Endothelial cell of umbilical vein (primary cell): Measurements from ENCODE around the gene MICALL2. TPM values are rescaled to one million over a fixed set of nuclear protein-coding genes. Genes with fewer than 3 reads are reported as not detected.

Experiments used
- BruUV-seq: library from RNA; stranded (reverse); fragments of 400-500 nt; replicated peaks from 2 replicates; lab custom pipeline; 2021; lab: Mats Ljungman, UMichigan
- CTCF ChIA-PET: fragments of 300-600, 350-600 bp; sonication (Branson Sonifier 250); formaldehyde crosslinking; loops from one replicate; lab custom pipeline; 2021; ENCODE audit warnings: antibody characterized with exemption, inconsistent platforms; lab: Charles Lee
- POLR2A ChIA-PET: fragments of 300-600, 350-600 bp; sonication (Branson Sonifier 250); formaldehyde crosslinking; loops from one replicate; lab custom pipeline; 2021; ENCODE audit warnings: antibody characterized with exemption, inconsistent platforms; lab: Charles Lee
- DNase-seq: peaks from one replicate; pipeline ENCODE4 v3.0.0-alpha.2; 2011; ENCODE audit warnings: low read depth, low spot score
- FAIRE-seq: peaks from 2 replicates; lab custom pipeline; 2011; peaks lifted over from hg19 to GRCh38; lab: Jason Lieb, UNC
- H2AFZ ChIP-seq: 2 replicates; pipeline ENCODE4 v1.6.0; 2012; ENCODE audit warnings: low read depth, low read length, control low read depth, inconsistent platforms
- H3K27ac ChIP-seq: 2 replicates; pipeline ENCODE4 v1.5.1; 2011; ENCODE audit warnings: low read depth, mild to moderate bottlenecking, control low read depth, low read length, moderate library complexity; ENCODE audit not compliant: insufficient read depth
- H3K27me3 ChIP-seq, 2 experiments: 2 replicates each; pipeline versions ENCODE4 v1.6.0 to v1.6.1; 2011; ENCODE audit warnings: low read length in 2 of 2, mixed read lengths in 1 of 2; ENCODE audit not compliant: control insufficient read depth in 2 of 2, insufficient read depth in 2 of 2
- H3K36me3 ChIP-seq, 2 experiments: 2 replicates in 1 of 2; 3 replicates in 1 of 2; pipeline ENCODE4 v1.5.1; 2011; ENCODE audit warnings: low read length in 2 of 2, mild to moderate bottlenecking in 1 of 2, moderate library complexity in 1 of 2; ENCODE audit not compliant: control insufficient read depth in 2 of 2, insufficient read depth in 2 of 2; ENCODE audit errors: extremely low read depth in 1 of 2
- H3K4me1 ChIP-seq: 3 replicates; pipeline ENCODE4 v1.5.1; 2011; ENCODE audit warnings: mild to moderate bottlenecking, low read length; ENCODE audit not compliant: control insufficient read depth, insufficient read depth; ENCODE audit errors: extremely low read depth
- H3K4me2 ChIP-seq: 2 replicates; pipeline ENCODE4 v1.6.1; 2011; ENCODE audit warnings: low read length, control low read depth, mixed read lengths; ENCODE audit not compliant: insufficient read depth
- H3K4me3 ChIP-seq, 3 experiments: fragments of 200-600 bp in 1 of 3; sonication (generic), shearing (Covaris generic) in 1 of 3; replicated peaks in 1 of 3; 2 replicates each; pipeline ENCODE4 v1.5.1; 2011 to 2016; ENCODE audit warnings: control low read depth in 3 of 3, low read length in 3 of 3, mild to moderate bottlenecking in 2 of 3, inconsistent platforms in 1 of 3, low read depth in 1 of 3, moderate library complexity in 1 of 3; ENCODE audit not compliant: insufficient read depth in 1 of 3
- H3K79me2 ChIP-seq: 2 replicates; pipeline ENCODE4 v1.6.0; 2012; ENCODE audit warnings: low read length, inconsistent platforms; ENCODE audit not compliant: control insufficient read depth, insufficient read depth
- H3K9ac ChIP-seq: replicated peaks from 2 replicates; pipeline ENCODE3; 2011; ENCODE audit warnings: low read length, control low read depth; ENCODE audit not compliant: insufficient read depth; ENCODE audit errors: extremely low read depth
- H3K9me1 ChIP-seq: replicated peaks from 3 replicates; pipeline ENCODE4 v1.6.0; 2011; ENCODE audit warnings: mild to moderate bottlenecking, low read length; ENCODE audit not compliant: control insufficient read depth, insufficient read depth; ENCODE audit errors: extremely low read depth
- H3K9me3 ChIP-seq: replicated peaks from 2 replicates; pipeline ENCODE4 v1.5.1; 2012; ENCODE audit warnings: low read length, inconsistent platforms; ENCODE audit not compliant: control insufficient read depth, insufficient read depth
- H4K20me1 ChIP-seq: replicated peaks from 2 replicates; pipeline ENCODE3; 2011; ENCODE audit warnings: mild to moderate bottlenecking, low read length; ENCODE audit not compliant: control insufficient read depth, insufficient read depth; ENCODE audit errors: extremely low read depth
- CTCF ChIP-seq, 2 donors: IDR thresholded peaks; 1 replicate in 1 of 2; 2 replicates in 1 of 2; pipeline ENCODE4 v1.5.1; 2011; ENCODE audit warnings: low read length in 2 of 2, mild to moderate bottlenecking in 2 of 2, moderate library complexity in 2 of 2, control low read depth in 1 of 2, inconsistent platforms in 1 of 2, low read depth in 1 of 2; ENCODE audit not compliant: insufficient read depth in 1 of 2; ENCODE audit errors: extremely low read depth in 1 of 2
- EZH2 ChIP-seq: IDR thresholded peaks from 2 replicates; pipeline ENCODE4 v1.6.1; 2012; ENCODE audit warnings: borderline replicate concordance, low read depth, mild to moderate bottlenecking, moderate library complexity, low read length, inconsistent platforms; ENCODE audit not compliant: severe bottlenecking
- FOS ChIP-seq: IDR thresholded peaks from 2 replicates; pipeline ENCODE4 v1.6.1; 2011; ENCODE audit warnings: mild to moderate bottlenecking, low read length, moderate library complexity, borderline replicate concordance; ENCODE audit not compliant: insufficient read depth
- GATA2 ChIP-seq: IDR thresholded peaks from 2 replicates; pipeline ENCODE4 v1.7.0; 2011; ENCODE audit warnings: low read depth, mild to moderate bottlenecking, moderate library complexity, mixed read lengths, low read length; ENCODE audit not compliant: insufficient read length, insufficient read depth
- JUN ChIP-seq: IDR thresholded peaks from 2 replicates; pipeline ENCODE4 v1.6.1; 2011; ENCODE audit warnings: borderline replicate concordance, low read depth; ENCODE audit not compliant: insufficient read length, insufficient read depth
- MAX ChIP-seq: IDR thresholded peaks from 2 replicates; pipeline ENCODE4 v1.6.1; 2011; ENCODE audit not compliant: insufficient read depth, insufficient read length
- MYC ChIP-seq: IDR thresholded peaks from one replicate; pipeline ENCODE4 v1.6.1; 2011; ENCODE audit warnings: mild to moderate bottlenecking, low read depth, low read length
- POLR2A ChIP-seq: IDR thresholded peaks from 2 replicates; pipeline ENCODE4 v1.6.1; 2012; ENCODE audit warnings: low read depth, mild to moderate bottlenecking, control low read depth, low read length
- POLR2AphosphoS5 ChIP-seq: IDR thresholded peaks from 2 replicates; pipeline ENCODE4 v1.6.1; 2012; ENCODE audit warnings: low read depth, mild to moderate bottlenecking, control low read depth, low read length, moderate library complexity; ENCODE audit not compliant: insufficient read depth
- dilution Hi-C: fragments of 300-500 bp; cut with MboI; formaldehyde crosslinking; loops from one replicate; pipeline ENCODE4 v1.15.0; 2019; ENCODE audit warnings: low sequenced_read_pairs; ENCODE audit not compliant: extremely low pct_ligation_motif_present
- intact Hi-C: fragments of 100-400 bp; cut with micrococcal nuclease; formaldehyde crosslinking; loops from one replicate; pipeline ENCODE4 v1.10.0; 2022
- polyA plus RNA-seq, 4 experiments: library from polyadenylated mRNA; depleted of rRNA in 3 of 4; stranded (reverse) in 3 of 4; unstranded in 1 of 4; fragments of >200 nt; gene quantifications; 2 replicates each; pipeline versions ENCODE4 v1.2.1 to v1.2.3, GENCODE V29; 2011 to 2012; ENCODE audit warnings: missing spikeins in 1 of 4
- total RNA-seq: library from RNA; stranded (reverse); gene quantifications from 2 replicates; pipeline ENCODE4 v1.2.3, GENCODE V29; 2021

The MICALL2 gene
- total and polyA plus RNA-seq, 2 donors (not counting 3 experiments of a cell fraction or from before 2014, with no cell fraction given), result 29.8 to 46.3 TPM

GRCh38 chr7:1404460-1404809, 54.8 kb downstream of the MICALL2 start:
- TF ChIP-seq MYC (no peak), POLR2AphosphoS5 (no peak), JUN (no peak), MAX (no peak), GATA2 (no peak), CTCF (IDR thresholded peaks at IDR 0.05; ENCODE audit: extremely low read depth in 1 of 2, insufficient read depth in 1 of 2, low read depth in 1 of 2, low read length in 2 of 2) (no peak), FOS (no peak), EZH2 (no peak), POLR2A (no peak)
- POLR2A ChIA-PET, result no interaction called here
- dilution Hi-C loops, result no loop called here
- H3K4me1 ChIP-seq, result no peaks in the 10 kb centered on the region
- H3K9me3 ChIP-seq, result no peaks in the 10 kb centered on the region
- intact Hi-C loops, result no loop called here
- no peak overlapping the region for H3K27ac ChIP-seq
- no TSS peak for BruUV-seq
- no peak overlapping the region for H2AFZ ChIP-seq
- FAIRE-seq (no peak), DNase-seq (no peak)
- CTCF ChIA-PET, result interaction anchor here (1.0 to 3.8 kb wide), 5 partner anchors 8 to 180 kb away, joined by 4 to 28 read pairs (median 5); no protein-coding TSS in a partner anchor
- H3K27me3 ChIP-seq, result peaks cover 3 to 11% of the 10 kb centered on the region in 2 experiments
- no peaks in the 10 kb centered on the region for H4K20me1 ChIP-seq
- no peaks in the 10 kb centered on the region for H3K36me3 ChIP-seq
- H3K4me2 ChIP-seq, result no peak overlapping the region
- H3K4me3 ChIP-seq, result no peak overlapping the region
- no peak overlapping the region for H3K9ac ChIP-seq
- H3K79me2 ChIP-seq, result no peaks in the 10 kb centered on the region
- H3K9me1 ChIP-seq, result no peaks in the 10 kb centered on the region
